Stomach (tissue), 4 donors: ENCODE data around the gene ORM1.

Experiments used
- CTCF ChIP-seq, 7 experiments: fragments of 450-650 bp in 4 of 7; fragments of 200-600 bp in 3 of 7; sonication (generic) in 3 of 7; IDR thresholded peaks; one replicate each; pipeline ENCODE4 v1.5.1; 2016 to 2019; ENCODE audit warnings: antibody characterized with exemption in 7 of 7, control low read depth in 2 of 7, mild to moderate bottlenecking in 1 of 7
- EP300 ChIP-seq: sonication (generic); formaldehyde crosslinking; IDR thresholded peaks from one replicate; pipeline ENCODE4 v1.6.1; 2017; ENCODE audit warnings: antibody characterized with exemption

GRCh38 chr9:114289571-114290481 is 33.1 kb upstream of the ORM1 start:
- no peak for TF ChIP-seq CTCF (IDR thresholded peaks at IDR 0.05)
- no peak for TF ChIP-seq EP300
